ENCODE measurements around the gene NUBP2.

DNA sequence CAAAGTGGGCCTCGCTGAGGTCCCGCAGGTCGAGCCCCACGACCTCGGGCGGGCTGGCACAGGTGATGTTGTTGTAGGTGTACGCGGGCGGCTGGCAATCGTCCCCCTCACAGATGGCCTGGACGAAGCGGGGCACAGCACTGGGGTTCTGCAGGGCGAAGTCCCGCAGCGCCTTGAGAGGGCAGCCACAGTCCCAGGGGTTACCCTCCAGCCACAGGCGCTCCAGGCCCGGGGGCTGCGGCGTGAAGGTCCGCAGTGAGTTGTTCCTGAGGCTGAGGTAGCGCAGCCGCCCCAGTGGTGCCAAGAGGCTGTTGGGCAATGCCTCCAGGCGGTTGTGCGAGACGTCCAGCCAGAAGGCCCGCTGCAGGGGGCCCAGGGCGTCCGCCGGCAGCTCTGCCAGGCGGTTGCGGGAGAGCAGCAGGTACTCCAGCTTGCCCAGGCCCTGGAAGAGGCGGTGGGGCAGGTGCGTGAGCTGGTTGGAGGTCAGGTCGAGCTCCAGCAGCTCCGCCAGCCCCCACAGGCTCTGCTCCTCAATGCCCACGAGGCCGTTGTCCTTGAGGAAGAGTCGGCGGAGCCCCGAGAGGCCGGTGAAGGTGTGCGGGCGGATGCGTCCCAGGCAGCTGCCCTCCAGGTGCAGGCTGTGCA, 8.0 kb downstream of the NUBP2 start:
- TF ChIP-seq CTCF (conservative IDR thresholded peaks at IDR 0.05; ENCODE audit: low read length) (no peak), EZH2phosphoT487 (IDR thresholded peaks at IDR 0.05; ENCODE audit: borderline replicate concordance) (no peak)
